ENCODE data around the gene LIN28A. TPM values are rescaled to one million over a fixed set of nuclear protein-coding genes. Genes with fewer than 3 reads are reported as not detected.

Gene LIN28A
- total and polyA plus RNA-seq, 2 donors (not counting 1 experiment from before 2014, with no cell fraction given), result not detected

DNA sequence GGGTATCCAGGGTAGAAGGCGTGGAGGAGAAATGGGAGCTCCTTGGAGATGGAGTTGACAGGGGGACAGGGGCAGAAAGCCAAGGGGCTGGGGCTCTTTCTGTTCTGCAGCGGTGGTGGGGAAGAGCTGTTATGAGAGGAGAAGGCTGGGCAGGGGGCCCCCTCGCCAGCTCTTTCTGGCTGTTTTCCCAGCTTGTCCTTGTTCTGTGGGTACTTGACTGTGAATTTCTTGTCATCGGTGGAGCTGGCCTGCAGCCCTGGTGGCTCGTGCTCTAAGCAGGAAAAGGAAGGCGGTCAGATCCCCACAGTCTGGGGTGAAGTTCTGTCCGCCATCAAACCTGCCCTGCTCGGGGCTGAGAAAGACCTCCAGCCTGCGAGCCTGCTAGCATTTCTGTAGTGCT, 45.7 kb upstream of the LIN28A start:
- H3K27me3 ChIP-seq (replicated peaks in 1 of 4; ENCODE audit: control extremely low read depth in 1 of 4, control insufficient read depth in 3 of 4, insufficient read depth in 4 of 4, low read length in 3 of 4), result peaks cover 0 to 27% (median 12%) of the 10 kb centered on the region in 4 experiments
- peaks cover 24% of the 10 kb centered on the region for H3K27me3 Mint-ChIP-seq
- DNase-seq (no peak), ATAC-seq (ENCODE audit: low read depth) (no peak)
- no peaks in the 10 kb centered on the region for H3K9me3 Mint-ChIP-seq (ENCODE audit: insufficient read depth)
- ChIA-PET CTCF (interaction anchor here (0.7 to 5.7 kb wide), 22 partner anchors 10 to 261 kb away, joined by 3 to 96 read pairs (median 8); partner anchors contain the start of genes C1orf232, CD52, CEP85 and SH3BGRL3), POLR2A (interaction anchor here (1.0 kb wide), 1 partner anchor 76 kb away, joined by 3 read pairs; no protein-coding TSS in a partner anchor)
- no peak overlapping the region for H3K4me2 ChIP-seq (replicated peaks; ENCODE audit: low read depth, low read length, poor library complexity, severe bottlenecking)
- H3K4me3 ChIP-seq (ENCODE audit: control extremely low read depth in 1 of 5, extremely low read depth in 1 of 5, insufficient read depth in 1 of 5, low read depth in 2 of 5, low read length in 4 of 5), result no peak overlapping the region
- H3K4me3 Mint-ChIP-seq, result no peak overlapping the region
- no peaks in the 10 kb centered on the region for H4K20me1 ChIP-seq (ENCODE audit: control insufficient read depth, insufficient read depth, low read length, poor library complexity, severe bottlenecking)
- H3K27ac ChIP-seq (ENCODE audit: low read length in 2 of 2), result no peak overlapping the region
- no peak overlapping the region for H2AFZ ChIP-seq (ENCODE audit: insufficient read depth, low read depth, low read length, poor library complexity, severe bottlenecking)
- no peak overlapping the region for H3K9ac ChIP-seq (ENCODE audit: low read length)
- no peaks in the 10 kb centered on the region for H3K79me2 ChIP-seq (ENCODE audit: control insufficient read depth, insufficient read depth, low read length)
- peaks cover 23% of the 10 kb centered on the region for H3K4me1 Mint-ChIP-seq
- intact Hi-C loops (cut with micrococcal nuclease), result loop anchor here (1.0 kb wide), 1 partner anchor 26 kb away; no protein-coding TSS in a partner anchor
- H3K27ac Mint-ChIP-seq, result no peak overlapping the region
- peaks cover 19 to 26% of the 10 kb centered on the region in 2 donors for H3K4me1 ChIP-seq (ENCODE audit: control insufficient read depth in 2 of 2, insufficient read depth in 2 of 2, low read length in 2 of 2)
- H3K9me3 ChIP-seq (ENCODE audit: control extremely low read depth in 1 of 3, control insufficient read depth in 2 of 3, insufficient read depth in 1 of 3, low read length in 2 of 3), result peaks cover 0 to 8% (median 0%) of the 10 kb centered on the region in 3 donors
- TF ChIP-seq EZH2 (IDR thresholded peaks at IDR 0.05; ENCODE audit: borderline replicate concordance, insufficient read depth, low read depth, low read length, poor library complexity, severe bottlenecking), result no peak
- TF ChIP-seq, protein P1, sequence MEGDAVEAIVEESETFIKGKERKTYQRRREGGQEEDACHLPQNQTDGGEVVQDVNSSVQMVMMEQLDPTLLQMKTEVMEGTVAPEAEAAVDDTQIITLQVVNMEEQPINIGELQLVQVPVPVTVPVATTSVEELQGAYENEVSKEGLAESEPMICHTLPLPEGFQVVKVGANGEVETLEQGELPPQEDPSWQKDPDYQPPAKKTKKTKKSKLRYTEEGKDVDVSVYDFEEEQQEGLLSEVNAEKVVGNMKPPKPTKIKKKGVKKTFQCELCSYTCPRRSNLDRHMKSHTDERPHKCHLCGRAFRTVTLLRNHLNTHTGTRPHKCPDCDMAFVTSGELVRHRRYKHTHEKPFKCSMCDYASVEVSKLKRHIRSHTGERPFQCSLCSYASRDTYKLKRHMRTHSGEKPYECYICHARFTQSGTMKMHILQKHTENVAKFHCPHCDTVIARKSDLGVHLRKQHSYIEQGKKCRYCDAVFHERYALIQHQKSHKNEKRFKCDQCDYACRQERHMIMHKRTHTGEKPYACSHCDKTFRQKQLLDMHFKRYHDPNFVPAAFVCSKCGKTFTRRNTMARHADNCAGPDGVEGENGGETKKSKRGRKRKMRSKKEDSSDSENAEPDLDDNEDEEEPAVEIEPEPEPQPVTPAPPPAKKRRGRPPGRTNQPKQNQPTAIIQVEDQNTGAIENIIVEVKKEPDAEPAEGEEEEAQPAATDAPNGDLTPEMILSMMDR (IDR thresholded peaks at IDR 0.05), result no peak
- WGBS (ENCODE audit: insufficient coverage), result 43% methylated on average over 9 of the region's 9 CpGs
- no peaks in the 10 kb centered on the region for H3K36me3 ChIP-seq (replicated peaks in 1 of 2; ENCODE audit: control extremely low read depth in 1 of 2, control insufficient read depth in 1 of 2, extremely low read depth in 1 of 2, insufficient read depth in 2 of 2, low read length in 1 of 2)

GRCh38 chr1:26367441-26367840, 43.2 kb upstream of the LIN28A start:
- Mint-ChIP-seq H3K4me3 (no peak overlapping the region), H3K9me3 (ENCODE audit: insufficient read depth) (no peaks in the 10 kb centered on the region), H3K27me3 (peaks cover 13% of the 10 kb centered on the region), H3K4me1 (peaks cover 5% of the 10 kb centered on the region), H3K27ac (peak overlapping the region; percentile 53)
- Histone ChIP-seq H3K27me3 (replicated peaks in 1 of 4; ENCODE audit: control extremely low read depth in 1 of 4, control insufficient read depth in 3 of 4, insufficient read depth in 4 of 4, low read length in 3 of 4) (peaks cover 0 to 12% (median 5%) of the 10 kb centered on the region in 4 experiments), H3K9me3 (ENCODE audit: control extremely low read depth in 1 of 3, control insufficient read depth in 2 of 3, insufficient read depth in 1 of 3, low read length in 2 of 3) (peaks cover 0 to 6% (median 0%) of the 10 kb centered on the region in 3 donors), H3K4me1 (ENCODE audit: control insufficient read depth in 2 of 2, insufficient read depth in 2 of 2, low read length in 2 of 2) (peaks cover 2 to 21% of the 10 kb centered on the region in 2 donors), H3K4me3 (ENCODE audit: control extremely low read depth in 1 of 5, extremely low read depth in 1 of 5, insufficient read depth in 1 of 5, low read depth in 2 of 5, low read length in 4 of 5) (no peak overlapping the region), H2AFZ (ENCODE audit: insufficient read depth, low read depth, low read length, poor library complexity, severe bottlenecking) (no peak overlapping the region), H3K79me2 (ENCODE audit: control insufficient read depth, insufficient read depth, low read length) (no peaks in the 10 kb centered on the region), H3K4me2 (replicated peaks; ENCODE audit: low read depth, low read length, poor library complexity, severe bottlenecking) (no peak overlapping the region), H4K20me1 (ENCODE audit: control insufficient read depth, insufficient read depth, low read length, poor library complexity, severe bottlenecking) (no peaks in the 10 kb centered on the region), H3K27ac (ENCODE audit: low read length in 2 of 2) (no peak overlapping the region), H3K9ac (ENCODE audit: low read length) (no peak overlapping the region), H3K36me3 (replicated peaks in 1 of 2; ENCODE audit: control extremely low read depth in 1 of 2, control insufficient read depth in 1 of 2, extremely low read depth in 1 of 2, insufficient read depth in 2 of 2, low read length in 1 of 2) (no peaks in the 10 kb centered on the region)
- TF ChIP-seq, protein P1 (IDR thresholded peaks at IDR 0.05), result no peak
- TF ChIP-seq EZH2 (IDR thresholded peaks at IDR 0.05; ENCODE audit: borderline replicate concordance, insufficient read depth, low read depth, low read length, poor library complexity, severe bottlenecking), result no peak
- ATAC-seq (ENCODE audit: low read depth) (no peak), DNase-seq (no peak)
- WGBS (ENCODE audit: insufficient coverage), result 92% methylated on average over 6 of the region's 6 CpGs
- ChIA-PET POLR2A (no interaction called here), CTCF (no interaction called here)
- intact Hi-C loops (cut with micrococcal nuclease), result no loop called here

Measured in B cell (primary cell).